Measurements from ENCODE around the gene RPS19. TPM values are rescaled to one million over a fixed set of nuclear protein-coding genes. Genes with fewer than 3 reads are reported as not detected.

Gene RPS19
- total RNA-seq, 1 donor from 2014 or later = 1,844 TPM

DNA sequence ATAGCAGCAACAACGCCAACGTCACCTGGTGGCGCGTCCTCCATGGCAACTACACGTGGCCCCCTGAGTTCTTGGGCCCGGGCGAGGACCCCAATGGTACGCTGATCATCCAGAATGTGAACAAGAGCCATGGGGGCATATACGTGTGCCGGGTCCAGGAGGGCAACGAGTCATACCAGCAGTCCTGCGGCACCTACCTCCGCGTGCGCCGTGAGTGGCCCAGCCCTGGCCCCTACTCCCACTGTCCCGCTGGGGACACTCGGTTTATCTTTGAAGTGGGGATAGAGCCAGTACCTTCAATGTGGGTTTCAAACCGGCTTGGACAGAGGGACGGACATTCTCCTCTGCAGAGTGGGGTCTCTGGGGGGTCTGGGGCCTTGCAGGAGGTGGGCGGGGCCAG, 19.0 kb downstream of the RPS19 start:
- DNase-seq (ENCODE audit: low spot score) = no peak

DNA sequence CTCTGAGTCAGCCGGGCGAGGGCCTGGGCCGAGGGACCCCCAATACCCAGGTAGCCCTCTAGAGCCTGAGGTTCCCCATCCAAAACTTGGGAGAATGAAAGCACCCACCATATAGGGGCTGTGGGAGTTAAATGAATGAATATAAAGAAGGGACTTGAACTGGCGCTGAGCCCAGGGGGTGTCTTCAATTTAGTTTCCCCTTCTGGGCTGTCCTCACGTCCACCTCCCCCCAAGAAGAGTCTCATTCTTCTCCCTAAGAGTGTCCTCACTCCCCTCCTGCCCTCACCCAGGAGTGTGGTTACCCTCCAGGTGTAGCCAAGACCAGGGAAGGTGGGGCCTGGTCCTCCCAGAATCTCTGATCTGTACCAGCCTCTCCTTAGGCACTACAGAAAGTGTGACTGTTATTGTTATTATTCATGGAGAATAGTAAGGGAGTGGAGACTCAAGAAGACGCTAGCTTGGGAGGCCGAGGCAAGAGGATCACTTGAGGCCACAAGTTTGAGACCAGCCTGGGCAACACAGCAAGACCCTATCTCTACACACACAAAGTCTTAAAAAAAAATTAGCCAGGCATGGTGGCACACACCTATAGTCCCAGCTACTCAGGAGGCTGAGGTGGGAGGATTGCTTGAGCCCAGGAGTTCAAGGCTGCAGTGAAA, 19.7 kb downstream of the RPS19 start:
- DNase-seq (ENCODE audit: low spot score) = no peak

DNA sequence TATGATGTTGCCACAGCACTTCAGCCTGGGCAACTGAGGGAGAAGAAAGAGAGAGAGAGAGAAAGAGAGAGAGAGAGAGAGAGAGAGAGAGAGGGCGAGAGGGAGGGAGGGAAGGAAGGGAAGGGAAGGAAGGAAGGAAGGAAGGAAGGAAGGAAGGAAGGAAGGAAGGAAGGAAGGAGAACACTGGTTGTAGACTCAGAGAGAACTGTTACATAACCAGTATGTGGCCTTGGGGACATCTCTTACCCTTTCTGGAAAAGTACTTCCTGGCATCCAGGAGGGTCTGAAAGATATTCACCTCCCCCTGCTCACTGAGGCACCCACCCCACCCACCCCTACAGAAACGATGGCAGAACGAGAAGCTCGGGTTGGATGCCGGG, 20.3 kb downstream of the RPS19 start:
- DNase-seq (ENCODE audit: low spot score) = no peak

DNA sequence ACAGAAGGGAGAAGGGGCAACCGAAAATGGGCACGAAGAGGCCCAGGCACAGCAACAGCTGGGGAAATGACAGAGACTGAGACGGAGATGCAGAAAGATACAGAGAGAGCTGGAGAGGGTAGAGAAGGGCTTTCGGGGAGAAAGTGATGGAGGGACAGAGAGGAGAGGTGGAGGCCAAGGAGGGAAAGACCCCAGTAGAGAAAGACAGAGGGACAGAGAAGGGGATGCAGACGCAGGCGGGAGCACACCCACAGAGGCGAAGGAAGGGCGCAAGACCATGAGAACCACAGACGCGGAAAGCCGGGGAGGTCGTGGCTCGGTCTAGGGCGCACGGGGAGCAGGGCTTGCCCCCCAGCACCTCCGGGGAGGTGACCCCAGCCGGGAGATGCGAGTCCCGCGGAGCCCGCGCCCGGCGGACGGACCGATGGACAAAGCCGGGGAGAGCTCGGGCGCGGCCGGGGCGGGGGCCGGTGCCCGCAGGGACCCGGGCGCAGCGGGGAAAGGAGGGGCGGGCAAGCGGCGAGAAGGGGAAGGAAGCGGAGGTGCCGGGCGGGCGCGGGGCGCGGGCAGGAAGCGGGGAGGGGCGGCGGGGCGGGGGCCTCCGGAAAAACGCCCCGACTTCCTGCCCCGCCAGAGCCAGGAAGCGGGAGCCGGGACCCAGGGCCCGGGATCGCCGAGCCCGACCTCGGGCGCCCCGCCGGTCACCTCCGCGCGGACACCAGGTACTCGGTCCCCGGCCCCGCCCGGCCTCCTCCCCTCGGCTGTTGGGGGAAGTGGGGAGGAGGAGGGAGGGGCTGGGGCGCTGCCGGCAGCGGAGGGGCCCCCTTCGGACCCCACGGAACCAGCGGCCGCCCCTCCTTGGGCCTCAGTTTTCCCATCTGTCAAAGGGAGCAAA, 22.8 kb downstream of the RPS19 start, which contains the start of gene ARHGEF1:
Gene ARHGEF1 (plus strand): TSS at position 617 of the 895 bp plus-strand sequence. CDS start 4,899 bp downstream, outside the sequence.
- no peak for DNase-seq (ENCODE audit: low spot score)

DNA sequence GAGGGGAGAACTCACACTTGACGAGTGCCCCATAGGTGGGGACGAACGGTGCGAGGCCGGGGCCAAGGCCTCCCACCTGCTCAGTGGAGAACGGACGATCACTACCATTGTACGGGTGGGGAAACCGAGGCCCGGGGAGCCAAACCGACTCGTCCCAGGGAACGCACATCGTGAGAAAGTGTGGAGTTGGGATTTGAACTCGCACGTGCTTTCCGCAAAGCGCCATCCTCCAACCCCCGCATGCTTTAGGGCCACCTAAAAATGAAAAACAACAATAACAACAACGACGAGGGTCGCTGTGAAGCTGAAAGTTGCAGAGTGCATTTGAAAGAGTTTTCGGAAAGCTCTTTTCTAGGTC, 23.4 kb downstream of the RPS19 start:
- DNase-seq (ENCODE audit: low spot score) = no peak

DNA sequence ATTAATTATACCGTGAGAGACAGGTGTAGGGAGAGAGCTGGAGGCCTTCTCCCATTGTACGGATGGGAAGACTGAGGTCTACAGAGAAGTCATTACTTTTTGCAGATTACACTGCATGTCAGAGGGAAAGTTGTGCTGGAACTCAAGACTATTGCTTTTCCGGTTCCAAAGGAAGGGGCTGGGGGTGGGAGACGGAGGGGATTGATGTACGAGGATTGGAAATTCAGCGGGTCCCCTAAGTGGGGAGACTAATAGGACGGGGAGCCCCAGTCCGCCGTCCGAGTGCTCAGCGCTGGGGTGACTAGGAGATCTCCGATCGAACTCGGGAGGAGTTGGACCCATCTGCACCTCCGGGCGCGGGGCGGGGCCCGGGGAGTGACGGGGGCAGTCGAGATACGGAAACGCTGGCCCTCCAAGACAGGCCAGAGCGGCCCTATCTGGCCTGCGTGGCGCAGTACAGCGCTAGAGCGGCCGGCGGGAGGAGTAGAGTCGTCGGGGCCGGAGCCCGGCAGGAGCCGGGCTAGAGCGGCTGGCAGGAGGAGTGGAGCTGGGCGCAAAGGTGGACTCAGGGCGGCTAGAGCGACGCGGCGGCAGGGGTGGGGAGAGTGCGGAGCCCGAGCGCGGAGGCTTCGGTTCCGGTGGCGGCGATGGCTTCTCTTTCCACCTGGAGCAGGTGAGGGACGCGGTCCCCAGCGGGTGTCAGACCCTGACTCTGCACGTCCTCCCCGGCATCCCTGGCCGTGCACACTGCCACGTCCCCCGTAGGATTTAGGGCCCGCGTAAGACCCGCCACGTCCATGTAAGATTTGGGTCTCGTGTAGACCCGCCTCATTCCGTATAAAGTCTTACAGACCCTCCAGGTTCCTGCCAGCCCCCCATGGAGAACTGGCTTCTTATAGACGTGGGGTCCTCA, 24.0 kb downstream of the RPS19 start:
- DNase-seq (ENCODE audit: low spot score) = peak; percentile 94

DNA sequence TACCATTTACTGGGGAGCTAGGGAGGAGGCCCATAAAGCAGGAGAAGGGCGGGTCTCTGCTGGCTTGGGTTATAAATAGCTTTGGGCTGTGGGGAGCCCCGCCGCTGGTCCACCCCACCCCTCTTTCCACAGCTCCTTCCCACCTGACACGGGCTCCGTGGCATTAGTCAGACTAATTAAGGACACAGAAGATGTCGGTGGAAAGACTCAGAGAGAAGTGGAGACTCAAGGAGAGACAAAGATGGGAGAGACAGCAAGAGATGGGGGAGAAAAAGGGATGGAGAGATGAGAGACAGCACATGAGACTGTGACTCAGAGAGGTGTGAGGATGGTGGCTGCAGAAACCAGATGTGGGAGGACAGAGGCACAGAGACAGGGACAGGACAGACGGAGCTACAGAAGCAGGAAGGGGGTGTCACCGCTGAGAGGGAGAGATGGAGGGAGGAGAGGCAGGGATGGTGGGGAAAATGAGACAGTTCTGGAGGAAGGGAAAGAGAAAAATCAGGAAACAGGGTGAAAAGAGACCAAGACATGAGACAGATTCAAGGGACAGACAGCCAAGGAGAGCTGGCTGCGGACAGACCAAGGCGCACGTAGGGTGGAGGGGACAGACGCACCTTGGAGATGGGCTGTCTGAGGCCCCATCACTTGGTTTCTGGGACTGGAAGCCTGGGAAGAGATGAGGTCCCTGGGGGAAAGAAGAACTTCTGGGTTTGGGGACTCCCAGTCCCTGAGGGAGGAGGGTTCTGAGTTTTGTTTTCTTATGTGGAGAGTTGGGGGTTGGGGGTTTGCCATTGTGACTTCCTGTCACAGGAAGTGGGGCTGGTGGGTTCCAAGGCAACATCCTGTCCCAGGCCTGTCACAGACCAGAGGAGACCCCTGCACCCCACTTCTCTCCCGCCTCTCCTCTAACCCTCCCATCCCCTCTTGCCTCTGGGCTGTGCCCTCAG, 27.0 kb downstream of the RPS19 start:
- DNase-seq (ENCODE audit: low spot score) = no peak

DNA sequence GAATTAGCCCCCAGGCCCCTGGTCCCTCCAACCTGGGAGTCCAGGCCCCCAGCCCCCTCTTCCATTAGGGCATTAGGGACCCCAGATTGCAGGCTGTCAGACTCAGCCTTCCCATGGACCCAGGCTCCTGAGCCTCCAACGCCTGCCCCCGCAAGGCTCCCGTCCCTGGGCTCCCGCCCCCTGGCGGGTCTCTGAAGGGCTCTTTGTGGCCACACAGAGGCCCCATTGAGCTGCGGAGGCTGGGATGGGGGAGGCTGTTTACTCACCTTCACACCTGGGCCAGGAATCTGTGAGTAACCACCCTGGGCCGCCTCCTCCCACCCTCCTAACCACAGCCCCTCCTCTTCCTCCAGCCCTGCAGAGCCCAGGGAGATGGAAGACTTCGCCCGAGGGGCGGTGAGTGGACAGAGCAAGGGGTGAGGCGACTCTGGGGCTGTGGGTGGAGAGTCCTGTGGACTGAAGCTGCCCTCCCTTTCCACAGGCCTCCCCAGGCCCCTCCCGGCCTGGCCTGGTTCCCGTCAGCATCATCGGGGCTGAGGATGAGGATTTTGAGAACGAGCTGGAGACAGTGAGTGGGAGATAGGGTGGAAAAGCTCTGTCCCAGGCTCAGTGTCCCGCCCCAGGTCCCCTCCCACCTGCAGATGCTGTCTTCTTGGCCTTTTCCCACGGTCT, 27.8 kb downstream of the RPS19 start:
- no peak for DNase-seq (ENCODE audit: low spot score)

DNA sequence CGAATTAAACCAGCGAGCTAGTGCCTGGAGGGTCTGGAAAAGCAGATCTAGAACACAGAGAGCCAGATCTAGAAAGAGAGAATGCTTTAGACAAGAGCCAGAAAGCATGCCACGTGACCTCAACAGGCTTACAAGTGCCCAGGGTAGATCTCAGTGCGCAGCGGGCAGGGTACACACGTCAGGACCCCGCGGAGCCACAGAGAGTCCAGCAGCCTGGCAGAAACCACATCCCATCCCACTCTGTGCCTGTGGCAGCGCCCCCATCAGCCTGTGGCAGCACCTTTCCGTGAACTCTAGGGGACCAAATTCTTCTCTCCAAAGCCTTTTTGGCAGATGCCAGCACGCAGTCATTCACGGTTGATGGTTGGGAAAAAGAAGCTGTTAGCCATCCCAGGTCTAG, 28.9 kb downstream of the RPS19 start:
- DNase-seq (ENCODE audit: low spot score) = no peak

DNA sequence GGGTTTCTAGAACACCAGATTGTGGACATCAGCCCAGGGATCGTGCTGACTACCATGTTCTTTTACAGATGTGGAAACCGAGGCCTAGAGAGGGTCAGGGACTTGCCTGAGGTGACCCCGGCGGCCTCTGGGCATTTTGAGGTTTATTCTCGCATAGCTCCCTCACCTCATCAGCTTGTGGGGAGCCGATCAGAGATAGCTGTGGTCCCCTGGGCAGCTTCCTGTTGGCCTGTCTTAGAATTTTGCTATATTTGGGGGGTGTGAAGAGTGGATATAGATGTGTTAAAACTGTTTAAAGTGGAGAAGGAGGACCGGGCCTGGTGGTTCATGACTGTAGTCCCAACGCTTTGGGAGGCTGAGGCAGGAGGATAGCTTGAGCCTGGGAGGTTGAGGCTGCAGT, 29.8 kb downstream of the RPS19 start:
- no peak for DNase-seq (ENCODE audit: low spot score)

DNA sequence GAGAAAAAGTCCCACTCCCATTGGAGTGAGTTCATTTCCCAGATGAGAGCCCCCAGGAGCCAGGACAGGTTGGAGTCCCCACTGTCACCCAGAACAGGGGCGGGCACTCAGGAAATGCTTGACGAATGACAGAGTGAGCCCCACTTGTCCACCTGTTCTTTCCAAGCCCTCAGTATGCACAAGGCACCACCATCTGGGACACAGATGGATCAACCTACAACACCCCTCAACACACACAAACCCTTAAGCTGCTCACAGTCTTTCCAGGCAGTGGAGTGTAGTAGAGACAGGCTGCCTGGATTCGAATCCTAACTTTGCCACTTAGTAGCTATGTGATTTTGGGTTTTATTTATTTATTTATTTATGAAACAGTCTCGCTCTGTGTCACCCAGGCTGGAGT, 30.9 kb downstream of the RPS19 start:
- no peak for DNase-seq (ENCODE audit: low spot score)

DNA sequence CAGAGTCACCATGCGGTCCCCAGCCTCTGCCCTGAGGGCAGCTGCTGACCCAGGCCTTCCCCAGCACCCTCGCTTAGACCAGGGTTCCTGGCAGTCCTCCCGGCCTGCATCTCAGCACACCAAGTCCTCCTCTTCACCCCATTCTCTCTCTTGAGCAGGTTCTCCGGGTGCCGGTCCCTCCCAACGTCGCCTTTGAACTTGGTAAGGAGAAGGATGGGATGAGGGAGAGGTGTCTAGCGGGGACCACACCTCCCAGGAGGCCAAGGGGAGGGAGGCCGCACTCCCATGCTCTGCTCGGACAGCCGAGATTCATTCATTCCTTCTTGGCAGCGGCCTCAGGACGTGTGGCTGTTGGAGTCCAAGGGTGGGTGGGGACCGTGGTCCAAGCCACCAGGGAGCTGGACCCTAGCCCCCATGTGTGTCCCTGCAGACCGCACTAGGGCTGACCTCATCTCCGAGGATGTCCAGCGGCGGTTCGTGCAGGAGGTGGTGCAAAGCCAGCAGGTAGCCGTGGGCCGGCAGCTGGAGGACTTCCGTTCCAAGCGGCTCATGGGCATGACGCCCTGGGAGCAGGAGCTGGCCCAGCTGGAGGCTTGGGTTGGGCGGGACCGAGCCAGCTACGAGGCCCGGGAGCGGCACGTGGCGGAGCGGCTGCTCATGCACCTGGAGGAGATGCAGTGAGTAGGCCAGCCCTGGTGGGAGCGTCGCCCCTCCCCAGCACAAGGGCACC, 32.3 kb downstream of the RPS19 start:
- DNase-seq (ENCODE audit: low spot score) = no peak

DNA sequence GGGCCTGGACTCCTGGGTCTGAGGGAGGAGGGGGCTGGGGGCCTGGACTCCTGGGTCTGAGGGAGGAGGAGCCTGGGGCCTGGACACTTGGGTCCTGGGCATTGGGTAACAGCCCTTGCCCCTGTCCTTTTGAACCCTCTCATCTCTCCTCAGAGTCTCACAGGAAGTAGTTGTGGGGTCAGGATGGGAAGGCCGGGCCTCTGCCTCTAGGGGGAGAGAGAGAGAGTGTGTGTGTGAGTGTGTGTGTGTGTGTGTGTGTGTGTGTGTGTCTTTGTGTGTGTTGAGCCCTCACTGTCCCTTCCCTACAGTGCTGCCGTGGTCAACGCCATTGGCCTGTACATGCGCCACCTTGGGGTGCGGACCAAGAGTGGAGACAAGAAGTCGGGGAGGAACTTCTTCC, 33.8 kb downstream of the RPS19 start:
- no peak for DNase-seq (ENCODE audit: low spot score)

DNA sequence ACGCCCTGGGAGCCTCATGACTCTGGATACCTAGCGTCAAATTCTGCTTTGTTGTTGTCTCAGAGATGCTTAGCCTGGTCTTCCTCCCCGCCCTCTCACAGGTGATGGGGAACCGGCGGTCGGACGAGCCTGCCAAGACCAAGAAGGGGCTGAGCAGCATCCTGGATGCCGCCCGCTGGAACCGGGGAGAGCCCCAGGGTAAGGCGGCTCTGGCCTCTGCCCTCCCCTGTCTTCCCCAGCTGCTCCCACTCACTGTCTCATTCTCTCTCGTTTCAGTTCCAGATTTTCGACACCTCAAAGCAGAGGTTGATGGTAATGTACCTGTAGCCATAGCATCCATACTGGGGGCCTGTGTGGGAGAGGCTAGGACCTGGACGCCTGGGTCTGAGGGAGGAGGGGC, 34.3 kb downstream of the RPS19 start:
- no peak for DNase-seq (ENCODE audit: low spot score)

DNA sequence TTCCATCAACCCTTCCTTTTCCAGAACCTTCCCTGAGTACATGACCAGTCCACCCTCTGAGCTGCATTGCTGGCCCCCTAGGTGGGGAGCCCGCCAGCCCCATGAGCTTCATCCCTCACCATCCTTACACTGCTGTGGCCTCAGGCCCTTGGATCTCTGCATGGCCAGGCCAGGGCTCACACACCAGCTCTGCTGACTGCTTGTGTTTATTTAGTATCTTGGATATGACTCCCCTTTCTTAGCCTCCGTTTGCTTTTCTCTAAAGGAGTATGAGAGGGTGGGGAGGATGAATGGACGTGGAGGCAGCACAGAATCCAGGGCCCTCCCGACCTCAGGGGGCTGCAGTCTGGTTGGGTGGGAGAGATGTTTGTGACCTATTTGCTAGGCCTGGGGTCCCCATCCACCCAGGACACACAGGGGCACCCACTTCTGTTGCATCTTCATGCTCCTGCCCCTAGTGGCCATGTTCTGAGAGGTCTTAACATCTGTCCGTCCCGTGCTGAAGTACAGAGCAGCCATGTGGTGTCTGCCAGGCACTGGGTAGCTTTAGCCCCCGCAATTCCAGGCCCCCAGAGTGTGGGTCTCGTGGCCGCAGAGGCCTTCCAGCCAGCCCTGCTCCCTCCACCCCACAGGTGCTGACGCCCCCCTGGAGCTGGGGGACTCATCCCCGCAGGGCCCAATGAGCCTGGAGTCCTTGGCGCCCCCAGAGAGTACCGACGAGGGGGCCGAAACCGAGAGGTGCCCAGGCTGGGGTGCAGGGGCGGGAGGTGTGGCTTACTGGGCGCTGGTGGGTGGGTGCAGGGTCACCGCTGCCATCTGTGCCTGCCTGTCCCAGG, 35.9 kb downstream of the RPS19 start:
- DNase-seq (ENCODE audit: low spot score) = no peak

DNA sequence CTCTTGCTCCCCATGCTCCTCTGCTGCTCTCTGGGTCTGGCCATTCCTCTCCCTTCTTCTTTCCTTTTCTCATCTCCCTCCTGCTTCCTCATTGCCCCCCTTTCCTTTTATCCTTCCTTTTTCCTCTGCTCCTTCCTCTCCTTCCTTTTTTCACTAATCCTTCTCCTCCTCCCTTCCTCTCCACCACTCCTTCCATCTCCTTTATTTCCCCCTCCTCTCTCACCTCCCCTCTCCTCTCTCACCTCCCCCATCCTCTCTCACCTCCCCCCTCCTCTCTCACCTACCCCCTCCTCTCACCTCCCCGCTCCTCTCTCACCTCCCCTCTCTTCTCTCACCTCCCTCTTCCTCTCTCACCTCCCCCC, 36.5 kb downstream of the RPS19 start:
- no peak for DNase-seq (ENCODE audit: low spot score)

DNA sequence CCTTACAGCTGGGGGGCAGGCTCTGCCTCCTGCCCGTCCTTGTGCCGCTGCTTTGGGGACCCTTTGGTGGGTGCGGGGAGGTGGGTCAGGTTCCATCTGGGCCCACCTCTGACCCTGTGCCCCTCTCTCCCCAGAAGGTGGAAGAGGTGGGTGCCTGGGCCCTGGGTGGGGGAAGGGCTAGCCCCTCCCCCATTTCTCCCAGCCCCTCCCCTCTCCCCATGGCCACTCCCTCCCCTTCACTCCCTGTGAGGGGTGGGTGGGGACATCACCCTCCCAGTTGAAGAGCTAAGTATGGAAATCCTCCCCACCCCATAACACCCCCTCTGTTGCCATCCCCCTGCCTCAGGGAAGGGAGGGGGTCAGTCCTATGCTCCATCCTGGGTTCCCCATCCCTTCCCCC, 37.1 kb downstream of the RPS19 start:
- DNase-seq (ENCODE audit: low spot score) = no peak

DNA sequence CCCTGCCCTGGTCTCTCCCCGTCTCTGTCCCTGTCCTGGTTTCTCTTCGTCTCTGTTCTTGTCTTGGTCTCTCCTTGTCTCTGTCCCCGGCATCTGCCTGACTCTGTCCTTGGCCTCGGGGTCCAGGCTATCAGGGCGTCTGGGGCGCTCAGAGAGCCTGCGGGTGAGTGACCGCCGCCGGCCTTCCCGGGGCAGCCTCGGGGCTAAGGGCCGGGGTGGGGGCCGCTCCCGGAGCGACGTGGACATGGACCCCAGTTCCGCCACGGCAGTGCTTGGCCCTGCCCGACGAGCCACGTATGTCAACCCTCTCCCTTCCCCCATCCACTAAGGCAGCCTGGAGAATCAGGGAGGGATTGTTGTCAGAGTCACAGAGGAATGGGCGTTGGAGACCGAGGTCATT, 37.8 kb downstream of the RPS19 start:
- DNase-seq (ENCODE audit: low spot score) = no peak

DNA sequence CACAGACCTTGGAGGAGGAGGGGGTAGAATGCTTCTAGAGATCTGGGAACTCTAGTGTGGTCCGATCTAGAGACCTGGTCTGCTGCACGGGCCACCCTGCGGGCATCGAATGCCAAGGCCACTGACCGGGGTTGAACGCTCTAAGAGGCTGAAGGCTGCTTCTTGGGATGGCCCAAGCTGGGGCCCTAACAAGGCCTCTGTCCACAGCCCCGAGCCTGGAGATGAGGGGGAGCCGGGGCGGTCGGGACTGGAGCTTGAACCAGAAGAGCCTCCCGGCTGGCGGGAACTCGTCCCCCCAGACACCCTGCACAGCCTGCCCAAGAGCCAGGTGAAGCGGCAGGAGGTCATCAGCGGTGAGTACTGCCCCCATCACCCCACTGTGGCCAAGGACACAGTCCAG, 38.2 kb downstream of the RPS19 start:
- no peak for DNase-seq (ENCODE audit: low spot score)
